Spinal cord (tissue), 10 donors: ENCODE measurements around the gene F12. TPM values are rescaled to one million over a fixed set of nuclear protein-coding genes. Genes with fewer than 3 reads are reported as not detected.
A peak's percentile ranks its signal among the peaks of the same experiment; 100 is the strongest.
"Not testable (repeated sequence)": the region's sequence is repeated elsewhere in the genome, so short reads cannot be mapped to it uniquely, and the experiment has no call there.

ENCODE experiments used
- DNase-seq, 6 donors: peaks; one replicate each; pipeline versions ENCODE4 v3.0.0 to v3.0.0-alpha.2; 2013 to 2015; ENCODE audit warnings: low spot score in 6 of 6, low read depth in 4 of 6
- H3K27ac ChIP-seq: one replicate; pipeline ENCODE4 v1.5.1; 2013; ENCODE audit warnings: low read depth, low read length, control low read depth
- H3K27me3 ChIP-seq: one replicate; pipeline ENCODE4 v1.6.1; 2013; ENCODE audit warnings: low read length; ENCODE audit not compliant: control insufficient read depth, insufficient read depth
- H3K36me3 ChIP-seq: one replicate; pipeline ENCODE4 v1.6.1; 2013; ENCODE audit warnings: low read length; ENCODE audit not compliant: control insufficient read depth, insufficient read depth
- H3K4me1 ChIP-seq: one replicate; pipeline ENCODE4 v1.6.1; 2013; ENCODE audit warnings: low read length; ENCODE audit not compliant: control insufficient read depth, insufficient read depth
- H3K4me3 ChIP-seq: one replicate; pipeline ENCODE4 v1.5.1; 2013; ENCODE audit warnings: low read depth, low read length, control low read depth
- H3K9me3 ChIP-seq: one replicate; pipeline ENCODE4 v1.6.1; 2013; ENCODE audit warnings: low read length; ENCODE audit not compliant: control insufficient read depth, insufficient read depth
- WGBS: methylation state at CpG from one replicate; pipeline ENCODE4 v1.1.5; 2013; ENCODE audit warnings: missing lambda C conversion rate; ENCODE audit not compliant: insufficient coverage; 5-methylcytosine and 5-hydroxymethylcytosine counted together
- polyA plus RNA-seq, 2 donors: library from polyadenylated mRNA; unstranded; fragments of 120-200 nt; gene quantifications; one replicate each; pipeline ENCODE4 v1.2.1, GENCODE V29; 2013; ENCODE audit not compliant: insufficient read length in 2 of 2
- total RNA-seq, 2 donors: library from RNA; depleted of rRNA in 1 of 2; stranded (reverse); fragments of 120-200 nt in 1 of 2; fragments of >200 nt in 1 of 2; gene quantifications; one replicate each; pipeline versions ENCODE4 v1.2.3 to v1.2.4, GENCODE V29; 2013 to 2014
- donor health status: healthy.

Gene F12
- total and polyA plus RNA-seq, 4 donors, result 1.9 to 15.1 (median 8.9) TPM

DNA sequence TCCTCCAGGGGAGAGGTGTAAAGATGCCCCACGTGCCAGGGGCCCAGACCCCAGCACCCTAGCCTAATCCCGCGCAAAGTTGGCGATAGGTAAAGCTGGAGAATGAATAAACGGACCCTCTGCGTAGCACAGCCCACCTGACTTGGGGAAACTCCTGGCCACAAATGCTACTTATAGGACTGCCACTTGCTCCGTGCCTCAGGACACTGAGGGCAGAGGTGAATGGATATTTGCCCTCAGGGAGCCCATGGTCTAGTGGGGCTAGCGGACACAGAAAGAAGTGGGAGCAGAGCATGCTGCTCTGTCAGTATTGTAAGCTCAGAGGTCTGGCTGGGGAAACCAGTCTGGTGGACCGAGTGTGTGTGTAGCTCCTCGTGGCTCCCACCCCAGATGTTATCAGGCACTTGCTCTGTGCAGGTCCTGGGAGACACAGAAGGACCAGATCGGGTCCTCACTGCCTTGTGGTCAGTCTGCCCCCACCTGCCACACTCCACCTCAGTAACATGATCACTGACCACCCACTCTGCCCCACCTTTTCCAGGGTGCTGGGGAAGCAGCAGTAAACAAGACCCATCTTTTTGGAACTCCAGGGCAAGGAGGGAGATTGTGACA is 18.0 kb upstream of the F12 start:
- H3K36me3 ChIP-seq, result peaks cover 31% of the 10 kb centered on the region
- H3K4me1 ChIP-seq, result peaks cover 48% of the 10 kb centered on the region
- no peak overlapping the region for H3K27ac ChIP-seq
- DNase-seq, result peak in 1 of 6 donors; percentile 5
- H3K27me3 ChIP-seq, result no peaks in the 10 kb centered on the region
- no peaks in the 10 kb centered on the region for H3K9me3 ChIP-seq
- 12% methylated on average over 11 of the region's 11 CpGs for WGBS
- H3K4me3 ChIP-seq, result peak overlapping the region; percentile 60

DNA sequence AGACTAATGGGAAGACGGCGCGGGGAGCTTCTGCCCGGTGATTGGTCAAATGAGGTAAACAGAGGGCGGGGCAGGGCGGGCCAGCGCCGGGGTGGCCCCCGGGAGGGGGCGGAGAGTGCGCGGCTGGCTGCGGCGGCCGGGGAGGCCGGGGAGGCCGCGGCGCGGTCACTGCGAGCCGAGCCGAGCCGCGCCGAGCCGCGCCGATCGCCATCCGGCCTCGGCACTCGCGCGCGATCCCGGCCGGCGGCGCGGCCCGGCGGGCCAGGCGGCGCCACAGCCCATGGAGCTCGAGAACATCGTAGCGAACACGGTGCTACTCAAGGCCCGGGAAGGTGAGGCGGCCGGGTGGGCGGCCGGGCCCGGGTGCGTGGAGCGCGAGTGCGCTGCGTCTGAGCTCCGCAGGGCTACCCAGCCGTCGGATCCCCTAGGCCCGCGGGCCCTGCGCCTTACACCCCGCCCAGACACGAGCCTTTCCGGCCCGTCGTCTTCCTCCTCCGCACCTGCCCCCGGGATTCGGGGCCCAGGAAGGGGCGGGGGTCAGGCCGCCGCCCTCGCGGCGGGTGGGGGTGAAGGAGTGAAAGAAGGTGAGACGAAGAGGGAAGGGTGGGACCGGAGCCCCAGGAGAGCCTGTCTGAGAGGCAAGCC is 17.3 kb upstream of the F12 start, which contains the start of gene GRK6:
GRK6 (plus strand) TSS at position 111 of the 645 bp plus-strand sequence; CDS start at position 281, 170 bp downstream.
- Histone ChIP-seq H3K27me3 (no peaks in the 10 kb centered on the region), H3K4me1 (peaks cover 42% of the 10 kb centered on the region)

GRCh38 chr5:177425801-177426565 is 16.6 kb upstream of the F12 start:
- Histone ChIP-seq H3K36me3 (peaks cover 18% of the 10 kb centered on the region), H3K4me1 (peaks cover 41% of the 10 kb centered on the region), H3K4me3 (peak overlapping the region; percentile 78), H3K27ac (peak overlapping the region; percentile 96), H3K9me3 (no peaks in the 10 kb centered on the region), H3K27me3 (no peaks in the 10 kb centered on the region)
- WGBS, result under 1% methylated on average over 52 of the region's 52 CpGs
- DNase-seq, result peak; percentile 100

More for the DNA sequence above, 17.3 kb upstream of the F12 start, which contains the start of gene GRK6:
- under 1% methylated on average over 78 of the region's 82 CpGs for WGBS
- Histone ChIP-seq H3K27ac (peak within 1 kb of the TSS; percentile 96), H3K36me3 (peaks cover 25% of the 10 kb centered on the region), H3K4me3 (peak within 1 kb of the TSS; percentile 78), H3K9me3 (no peaks in the 10 kb centered on the region)
- DNase-seq, result no peak

DNA sequence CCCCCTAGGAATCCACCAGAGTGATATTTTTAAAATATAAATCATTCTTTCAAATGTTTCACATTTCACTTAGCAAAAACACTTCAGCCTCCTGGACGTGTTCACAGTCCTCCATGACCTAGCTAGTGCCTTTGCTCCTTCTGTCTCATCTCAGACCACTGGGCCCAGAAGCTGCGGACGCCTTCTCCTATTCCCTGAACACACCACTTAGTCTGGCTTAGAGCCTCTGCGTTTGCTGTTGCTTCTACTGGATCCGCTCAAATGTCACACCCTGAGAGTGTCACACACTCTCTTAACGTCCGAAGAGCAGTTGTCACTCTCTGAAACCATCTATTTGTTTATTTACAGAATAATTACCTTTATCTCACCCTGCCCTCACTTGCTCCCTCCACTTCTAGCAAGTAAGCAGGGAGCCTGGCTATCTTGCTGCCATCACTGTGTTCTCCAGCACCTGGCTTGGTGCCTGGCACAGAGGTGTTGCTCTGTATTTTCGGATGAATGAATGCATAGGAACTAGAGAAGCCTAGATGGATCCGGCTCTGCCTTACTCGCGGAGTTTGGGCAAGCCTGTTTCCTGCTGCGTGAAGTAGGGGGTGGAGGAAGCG is 15.9 kb upstream of the F12 start:
- peaks cover 11% of the 10 kb centered on the region for H3K36me3 ChIP-seq
- H3K4me3 ChIP-seq, result peak overlapping the region; percentile 78
- no peaks in the 10 kb centered on the region for H3K9me3 ChIP-seq
- DNase-seq, result no peak
- no peaks in the 10 kb centered on the region for H3K27me3 ChIP-seq
- H3K4me1 ChIP-seq, result peaks cover 41% of the 10 kb centered on the region
- 57% methylated on average over 11 of the region's 13 CpGs for WGBS
- H3K27ac ChIP-seq, result peak overlapping the region; percentile 96

- DNase-seq, result no peak
- WGBS, result 100% methylated on average over 1 of the region's 2 CpGs
- no peak overlapping the region for H3K27ac ChIP-seq
- H3K4me3 ChIP-seq, result no peak overlapping the region
- peaks cover 4% of the 10 kb centered on the region for H3K36me3 ChIP-seq
- peaks cover 25% of the 10 kb centered on the region for H3K4me1 ChIP-seq
- no peaks in the 10 kb centered on the region for H3K9me3 ChIP-seq
- no peaks in the 10 kb centered on the region for H3K27me3 ChIP-seq
These were observed 14.3 kb upstream of the F12 start for GRCh38 chr5:177423671-177424070.

- H3K4me1 ChIP-seq, result peaks cover 8% of the 10 kb centered on the region
- no peaks in the 10 kb centered on the region for H3K36me3 ChIP-seq
- H3K4me3 ChIP-seq, result no peak overlapping the region
- 42% methylated on average over 1 of the region's 6 CpGs for WGBS
- peak in 1 of 6 donors; percentile 17 for DNase-seq
- no peaks in the 10 kb centered on the region for H3K27me3 ChIP-seq
- H3K9me3 ChIP-seq, result no peaks in the 10 kb centered on the region
- no peak overlapping the region for H3K27ac ChIP-seq
These were observed 11.9 kb upstream of the F12 start for GRCh38 chr5:177421062-177421798.

GRCh38 chr5:177420472-177420871 is 11.1 kb upstream of the F12 start:
- H3K4me3 ChIP-seq, H3K9me3 ChIP-seq, DNase-seq, H3K27me3 ChIP-seq, H3K4me1 ChIP-seq, H3K36me3 ChIP-seq, H3K27ac ChIP-seq: not testable (repeated sequence)
- 82% methylated on average over 6 of the region's 7 CpGs for whole genome bisulfite sequencing

DNA sequence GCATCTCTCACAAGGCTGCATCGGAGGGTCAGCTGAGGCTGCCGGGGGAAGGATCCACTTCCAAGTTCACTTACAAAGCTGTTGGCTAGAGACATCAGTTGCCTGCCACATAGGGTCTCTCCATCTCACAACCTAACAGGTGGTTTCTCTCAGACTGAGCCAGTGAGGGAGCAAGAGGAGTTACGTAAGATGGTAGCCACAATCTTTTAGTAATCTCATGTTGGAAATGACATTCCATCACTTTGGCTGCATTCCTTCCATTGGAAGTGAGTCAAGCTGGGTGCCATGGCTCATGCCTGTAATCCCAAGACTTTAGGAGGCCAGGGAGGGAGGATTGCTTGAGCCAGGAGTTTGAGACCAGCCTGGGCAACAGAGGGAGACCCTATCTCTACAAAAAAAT is 9.7 kb upstream of the F12 start:
- H3K9me3 ChIP-seq, result no peaks in the 10 kb centered on the region
- H3K4me3 ChIP-seq, result no peak overlapping the region
- no peaks in the 10 kb centered on the region for H3K36me3 ChIP-seq
- WGBS, result 100% methylated on average over 1 of the region's 3 CpGs
- DNase-seq, result no peak
- H3K4me1 ChIP-seq, result no peaks in the 10 kb centered on the region
- H3K27ac ChIP-seq, result no peak overlapping the region
- no peaks in the 10 kb centered on the region for H3K27me3 ChIP-seq

GRCh38 chr5:177417081-177417480 is 7.7 kb upstream of the F12 start:
- not testable (repeated sequence) for H3K9me3 ChIP-seq
- WGBS, result 100% methylated on average over 2 of the region's 6 CpGs

More at GRCh38 chr5:177417081-177417480, 7.7 kb upstream of the F12 start:
- H3K4me1 ChIP-seq, H3K4me3 ChIP-seq, H3K27me3 ChIP-seq, DNase-seq, H3K27ac ChIP-seq, H3K36me3 ChIP-seq: not testable (repeated sequence)
